ENCODE measurements around the gene GLUD1.
"Not testable (repeated sequence)": the region's sequence is repeated elsewhere in the genome, so short reads cannot be mapped to it uniquely, and the experiment has no call there.

GLUD1 gene

DNA sequence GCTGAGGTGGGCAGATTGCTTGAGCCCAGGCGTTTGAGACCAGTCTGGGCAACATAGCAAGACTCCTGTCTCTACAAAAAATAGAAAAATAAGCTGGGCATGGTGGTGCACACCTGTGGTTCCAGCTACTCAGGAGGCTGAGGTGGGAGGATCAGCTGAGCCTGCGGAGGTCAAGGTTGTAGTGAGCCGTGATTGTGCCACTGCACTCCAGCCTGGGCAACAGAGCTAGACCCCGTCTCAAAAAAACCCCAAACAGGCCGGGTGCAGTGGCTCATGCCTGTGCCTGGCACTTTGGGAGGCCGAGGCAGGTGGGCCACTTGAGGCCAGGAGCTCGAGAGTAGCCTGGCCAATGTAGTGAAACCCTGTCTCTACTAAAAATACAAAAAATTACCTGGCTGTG lies 51.1 kb downstream of the GLUD1 start:
- DNase-seq (ENCODE audit: low spot score): not testable (repeated sequence)

DNA sequence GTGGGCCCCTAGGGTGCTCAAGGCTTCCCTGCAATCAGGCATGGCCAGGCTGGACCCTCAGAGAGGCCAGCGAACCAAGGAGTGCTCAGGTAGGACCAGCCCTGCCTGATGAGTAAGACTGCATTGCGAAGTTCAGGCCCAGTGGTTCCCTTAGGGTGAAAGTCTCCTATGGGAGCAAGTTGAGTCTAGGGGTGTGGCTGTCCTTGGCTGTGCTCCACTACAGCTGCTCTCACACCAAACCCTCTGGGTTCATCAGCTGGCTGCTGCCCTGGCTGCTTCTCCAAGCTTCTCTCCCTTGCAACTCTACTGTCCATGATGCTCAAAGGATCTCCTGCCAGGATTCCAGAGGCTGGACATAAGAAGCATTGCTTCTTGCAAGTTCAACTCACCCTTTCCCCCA lies 55.9 kb downstream of the GLUD1 start:
- no peak for DNase-seq (ENCODE audit: low spot score)

DNA sequence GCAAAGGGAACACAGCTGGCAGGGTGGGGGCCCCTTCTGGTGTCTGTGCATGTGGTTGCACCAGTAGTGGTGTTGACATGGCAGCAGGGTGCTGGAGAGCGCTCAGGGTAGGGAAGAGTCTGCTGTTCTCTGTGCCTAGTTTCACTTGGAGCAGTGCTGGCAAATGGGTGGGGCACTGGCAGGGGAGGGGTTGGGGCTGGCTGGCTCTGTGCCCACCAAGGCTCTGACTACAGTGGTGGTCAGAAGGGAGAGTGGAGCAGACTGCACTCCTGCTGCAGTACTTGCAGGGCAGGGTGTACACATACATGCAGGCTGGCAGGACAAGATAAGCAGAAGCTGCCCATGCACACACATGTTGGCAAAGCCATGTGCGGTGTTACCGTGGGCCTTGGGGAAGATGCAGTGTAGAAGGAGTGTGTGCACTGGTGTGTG lies 56.3 kb downstream of the GLUD1 start:
- no peak for DNase-seq (ENCODE audit: low spot score)

DNA sequence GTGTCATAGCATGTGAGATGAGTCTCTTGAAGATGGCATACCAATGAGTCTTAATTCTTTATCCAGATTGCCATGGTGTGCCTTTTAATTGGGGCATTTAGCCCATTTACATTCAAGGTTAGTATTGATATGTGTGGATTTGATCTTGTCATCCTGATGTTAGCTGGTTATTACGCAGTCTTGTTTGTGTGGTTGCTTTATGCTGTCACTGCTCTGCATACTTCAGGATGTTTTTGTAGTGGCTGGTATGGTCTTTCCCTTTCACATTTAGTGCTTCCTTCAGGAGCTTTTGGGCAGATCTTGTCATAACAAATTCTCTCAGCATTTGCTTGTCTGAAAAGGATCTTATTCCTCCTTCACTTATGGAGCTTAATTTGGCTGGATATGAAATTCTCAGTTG lies 58.0 kb downstream of the GLUD1 start:
- no peak for DNase-seq (ENCODE audit: low spot score)

DNA sequence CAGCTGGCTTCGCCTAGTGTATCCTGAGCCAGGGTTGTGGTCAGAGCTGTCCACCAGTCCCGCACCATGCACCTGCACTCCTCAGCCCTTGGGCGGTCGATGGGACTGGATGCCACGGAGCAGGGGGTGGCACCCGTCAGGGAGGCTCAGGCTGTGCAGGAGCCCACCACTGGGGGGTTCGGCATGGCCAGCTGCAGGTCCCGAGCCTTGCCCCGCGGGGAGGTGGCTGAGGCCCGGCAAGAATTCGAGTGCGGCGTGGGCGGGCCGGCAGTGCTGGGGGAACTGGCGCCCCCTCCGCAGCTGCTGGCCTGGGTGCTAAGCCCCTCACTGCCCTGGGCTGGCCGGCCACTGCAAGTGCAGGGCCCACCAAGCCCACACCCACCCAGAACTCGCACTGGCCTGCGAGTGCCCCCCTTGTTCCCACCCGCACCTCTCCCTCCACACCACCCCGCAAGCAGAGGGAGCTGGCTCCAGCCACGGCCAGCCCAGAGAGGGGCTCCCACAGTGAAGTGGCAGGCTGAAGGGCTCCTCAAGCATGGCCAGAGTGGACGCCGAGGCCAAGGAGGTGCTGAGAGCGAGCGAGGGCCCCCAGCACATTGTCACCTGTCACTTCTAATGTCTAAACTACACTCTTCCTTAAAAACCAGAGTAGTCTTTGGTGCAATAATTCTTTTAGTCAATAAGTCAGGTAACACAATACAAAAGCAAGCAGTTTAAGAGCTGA lies 63.6 kb downstream of the GLUD1 start:
- DNase-seq (ENCODE audit: low spot score): no peak

DNA sequence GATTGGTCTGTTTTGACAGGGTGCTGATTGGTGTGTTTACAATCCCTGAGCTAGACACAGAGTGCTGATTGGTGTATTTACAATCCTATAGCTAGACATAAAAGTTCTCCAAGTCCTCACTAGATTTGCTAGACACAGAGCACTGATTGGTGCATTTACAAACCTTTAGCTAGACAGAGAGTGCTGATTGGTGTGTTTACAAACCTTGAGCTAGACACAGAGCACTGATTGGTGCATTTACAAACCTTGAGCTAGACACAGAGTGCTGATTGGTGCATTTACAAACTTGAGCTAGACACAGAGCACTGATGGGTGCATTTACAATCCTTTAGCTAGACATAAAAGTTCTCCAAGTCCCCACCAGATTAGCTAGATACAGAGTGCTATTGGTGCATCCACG lies 64.2 kb downstream of the GLUD1 start:
- not testable (repeated sequence) for DNase-seq (ENCODE audit: low spot score)

DNA sequence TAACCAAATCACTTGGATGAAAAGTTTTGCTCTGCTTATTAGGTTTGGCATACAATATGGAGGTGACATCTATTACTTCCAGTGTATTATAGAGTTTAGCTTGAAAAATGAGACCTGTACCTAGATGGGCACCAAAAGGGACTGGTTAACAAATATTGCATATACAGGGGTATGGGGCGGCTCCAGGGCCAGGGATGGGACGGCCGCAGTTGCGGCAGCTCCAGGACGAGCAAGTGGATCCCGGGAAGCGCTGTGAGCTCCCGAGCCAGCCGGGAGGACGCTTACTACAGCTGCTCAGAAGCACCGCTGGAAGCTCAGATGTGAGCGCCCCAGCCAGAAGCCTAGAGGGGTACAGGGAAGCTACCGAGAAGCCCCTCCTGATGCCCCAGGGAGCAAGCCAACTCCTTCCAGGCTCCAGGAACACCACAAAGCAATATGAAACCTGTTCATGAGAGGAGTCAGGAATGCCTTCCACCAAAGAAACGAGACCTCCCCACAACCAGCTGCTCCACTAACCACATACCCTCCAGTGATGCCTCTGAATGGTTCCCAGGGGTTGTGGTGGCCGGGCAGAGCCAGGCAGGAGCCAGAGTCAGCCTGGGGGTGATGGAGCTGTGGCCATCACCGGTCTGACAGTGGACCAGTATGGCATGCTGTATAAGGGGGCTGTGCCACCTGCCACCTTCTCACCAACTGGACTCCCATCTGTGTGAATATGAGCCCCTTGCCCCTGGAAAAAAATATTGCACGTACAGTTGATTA lies 67.7 kb downstream of the GLUD1 start:
- DNase-seq (ENCODE audit: low spot score): not testable (repeated sequence)

DNA sequence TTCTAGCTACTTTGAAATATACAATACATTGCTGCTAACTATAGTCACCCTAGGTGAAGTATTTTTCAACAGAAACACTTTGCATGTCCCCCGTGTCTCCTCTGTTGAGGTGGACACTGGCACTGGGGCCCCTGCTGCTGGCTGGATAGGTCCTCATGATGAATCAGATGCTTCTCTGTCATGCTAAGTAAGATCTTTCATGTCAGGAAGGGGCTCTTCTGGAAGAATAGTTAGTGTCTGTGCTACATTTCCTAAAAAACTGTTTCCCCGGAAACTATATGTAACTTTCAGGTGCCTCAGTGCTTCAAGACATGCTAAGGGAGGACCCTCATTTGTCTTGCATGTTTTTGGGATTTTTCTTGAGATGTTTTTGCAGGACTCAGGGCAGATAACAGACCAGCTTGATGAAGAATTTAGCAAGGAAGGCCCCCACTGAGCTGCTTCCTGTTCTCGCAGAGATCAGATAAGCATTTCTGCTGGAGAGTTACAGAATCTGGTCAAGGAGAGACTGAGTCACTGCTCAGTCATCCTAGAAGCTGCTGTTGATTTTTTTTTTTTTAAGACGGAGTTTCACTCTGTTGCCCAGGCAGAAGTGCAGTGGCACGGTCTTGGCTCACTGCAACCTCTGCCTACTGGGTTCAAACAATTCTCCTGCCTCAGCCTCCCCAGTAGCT lies 69.2 kb downstream of the GLUD1 start:
- peak; percentile 55 for DNase-seq (ENCODE audit: low spot score)

DNA sequence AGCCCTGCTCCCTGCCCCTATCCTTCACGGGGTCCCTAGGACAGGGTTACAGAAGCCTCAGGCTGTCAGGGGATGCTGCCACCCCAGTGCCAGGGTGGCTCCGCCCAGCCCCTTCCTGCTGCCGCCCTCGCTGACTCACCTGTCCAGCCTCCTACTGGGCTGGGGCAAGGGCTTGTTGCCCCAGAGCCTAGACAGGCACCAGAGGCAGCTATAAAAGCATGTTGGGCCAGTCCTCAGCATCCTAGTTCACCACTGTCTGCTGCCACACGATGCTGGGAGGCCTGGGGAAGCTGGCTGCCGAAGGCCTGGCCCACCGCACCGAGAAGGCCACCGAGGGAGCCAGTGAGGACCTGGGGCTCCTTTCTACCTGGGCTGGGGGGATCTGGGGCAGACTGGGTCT lies 74.6 kb downstream of the GLUD1 start, which contains the start of gene FAM25A:
TSS of gene FAM25A (plus strand) at position 239 of the 400 bp plus-strand sequence. CDS start at position 270, 31 bp downstream.
- not testable (repeated sequence) for DNase-seq (ENCODE audit: low spot score)

DNA sequence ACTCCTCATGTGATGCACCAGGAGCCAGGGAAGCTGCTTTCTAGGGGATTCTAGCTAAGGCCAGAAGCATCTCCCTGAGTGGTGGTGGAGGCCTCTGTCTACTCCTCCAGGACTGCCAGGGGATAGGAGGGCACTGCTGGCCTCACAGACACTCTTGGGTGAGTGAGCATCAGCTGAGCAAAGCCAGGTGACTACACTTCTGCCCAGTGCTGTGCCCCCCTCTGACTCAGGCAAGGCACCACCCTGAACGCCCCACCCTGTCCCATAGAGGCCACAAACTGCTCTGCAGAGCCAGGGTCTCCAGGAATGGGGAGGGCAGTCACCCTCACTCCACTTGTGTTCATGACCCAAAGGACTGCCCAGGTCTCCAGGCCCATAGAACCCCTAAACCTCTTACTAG lies 75.1 kb downstream of the GLUD1 start:
- DNase-seq (ENCODE audit: low spot score): not testable (repeated sequence)

DNA sequence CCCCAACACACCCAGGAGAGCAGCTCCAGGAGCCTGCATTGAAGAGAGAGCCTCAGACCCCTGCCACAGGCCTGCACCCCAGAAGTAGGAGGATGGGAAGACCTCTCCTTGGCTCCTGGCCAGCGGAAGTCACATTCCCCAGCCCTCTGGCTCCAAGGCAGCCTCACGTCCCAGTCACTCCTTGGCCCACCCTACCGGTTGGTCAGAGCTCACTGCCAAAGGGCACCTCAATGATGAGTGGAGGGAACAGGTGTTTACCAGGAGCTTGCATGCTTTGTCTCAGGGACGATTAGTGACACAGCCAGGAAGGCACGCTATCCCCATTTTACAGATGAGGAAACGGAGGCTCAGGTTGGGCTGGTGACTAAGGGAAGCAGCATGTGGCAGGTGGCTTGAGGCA lies 75.6 kb downstream of the GLUD1 start:
- DNase-seq (ENCODE audit: low spot score): not testable (repeated sequence)

DNA sequence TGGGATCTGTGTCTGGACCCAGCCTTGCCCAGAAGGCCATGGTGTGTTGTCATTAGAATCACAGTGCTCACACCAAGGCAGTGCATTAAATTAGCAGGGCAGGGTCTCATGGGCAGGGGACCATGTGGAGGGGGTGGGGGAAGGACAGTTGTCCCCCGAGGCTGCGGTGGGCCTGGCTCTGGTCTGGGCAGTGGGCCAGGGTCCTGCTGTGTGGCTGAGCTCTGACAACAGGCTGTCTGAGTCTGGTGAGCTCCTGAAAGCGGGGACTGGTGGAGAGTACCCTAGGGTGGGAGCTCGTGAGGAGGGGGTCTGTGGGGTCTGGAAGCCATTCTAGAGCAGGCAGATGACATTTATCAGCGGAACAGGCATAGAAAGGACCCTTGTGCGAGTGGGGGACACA lies 76.5 kb downstream of the GLUD1 start:
- DNase-seq (ENCODE audit: low spot score): not testable (repeated sequence)

DNA sequence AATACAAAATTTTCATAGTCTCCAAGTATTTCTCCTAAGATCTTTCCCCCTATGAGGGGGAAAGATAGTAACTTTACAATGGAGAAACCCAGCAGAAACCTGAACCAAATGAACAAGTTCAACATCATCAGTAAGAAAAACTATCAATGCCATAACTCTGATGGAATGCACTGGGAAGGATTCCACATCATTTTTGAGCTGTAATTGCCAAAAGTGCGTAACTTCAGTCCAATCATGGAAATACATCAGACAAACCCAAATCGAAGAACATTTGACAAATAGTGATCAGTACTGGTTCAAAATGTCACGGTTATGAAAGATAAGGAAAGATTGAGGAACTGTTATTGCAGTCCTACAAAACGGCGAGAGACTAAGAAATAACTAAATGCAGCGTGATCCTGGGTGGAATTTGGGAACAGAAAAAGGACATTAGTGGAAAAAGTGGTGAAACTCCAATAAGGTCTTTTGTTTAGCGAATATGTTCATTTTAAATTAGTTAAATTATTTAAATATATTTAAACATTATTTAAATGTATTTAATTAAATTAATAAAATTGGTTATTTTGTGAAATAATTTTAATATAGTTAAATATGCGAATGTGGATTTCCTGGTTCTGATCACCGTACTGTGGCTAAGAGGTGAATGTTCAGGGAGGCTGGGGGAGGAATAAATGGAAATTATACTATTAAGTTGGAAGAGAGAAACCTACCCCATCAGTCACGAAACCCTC lies 79.5 kb downstream of the GLUD1 start:
- DNase-seq (ENCODE audit: low spot score): not testable (repeated sequence)

DNA sequence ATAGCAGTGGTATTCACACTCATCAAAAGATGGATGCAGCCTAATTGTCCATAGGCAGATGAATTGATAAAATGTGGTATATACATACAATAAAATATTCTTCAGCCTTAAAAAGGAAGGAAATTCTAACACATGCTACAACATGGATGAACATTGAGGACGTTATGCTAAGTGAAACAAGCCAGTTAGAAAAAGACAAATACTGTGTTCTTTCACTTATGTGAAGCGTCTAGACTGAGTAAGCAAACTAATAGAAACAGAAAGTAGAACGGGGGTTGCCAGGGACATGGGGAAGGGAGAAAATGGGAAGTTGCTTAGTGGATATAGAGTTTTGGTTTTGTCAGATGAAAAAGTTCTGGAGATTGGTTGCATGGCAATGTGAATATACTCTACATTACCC lies 81.1 kb downstream of the GLUD1 start:
- DNase-seq (ENCODE audit: low spot score): not testable (repeated sequence)

DNA sequence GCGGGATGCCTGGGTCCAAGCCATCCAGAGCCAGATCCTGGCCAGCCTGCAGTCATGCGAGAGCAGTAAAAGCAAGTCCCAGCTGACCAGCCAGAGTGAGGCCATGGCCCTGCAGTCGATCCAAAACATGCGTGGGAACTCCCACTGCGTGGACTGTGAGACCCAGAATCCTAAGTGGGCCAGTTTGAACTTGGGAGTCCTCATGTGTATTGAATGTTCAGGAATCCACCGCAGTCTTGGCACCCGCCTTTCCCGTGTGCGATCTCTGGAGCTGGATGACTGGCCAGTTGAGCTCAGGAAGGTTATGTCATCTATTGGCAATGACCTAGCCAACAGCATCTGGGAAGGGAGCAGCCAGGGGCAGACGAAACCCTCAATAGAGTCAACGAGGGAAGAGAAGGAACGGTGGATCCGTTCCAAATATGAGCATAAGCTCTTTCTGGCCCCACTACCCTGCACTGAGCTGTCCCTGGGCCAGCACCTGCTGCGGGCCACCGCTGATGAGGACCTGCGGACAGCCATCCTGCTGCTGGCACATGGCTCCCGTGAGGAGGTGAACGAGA lies 85.4 kb downstream of the GLUD1 start:
- DNase-seq (ENCODE audit: low spot score): not testable (repeated sequence)

DNA sequence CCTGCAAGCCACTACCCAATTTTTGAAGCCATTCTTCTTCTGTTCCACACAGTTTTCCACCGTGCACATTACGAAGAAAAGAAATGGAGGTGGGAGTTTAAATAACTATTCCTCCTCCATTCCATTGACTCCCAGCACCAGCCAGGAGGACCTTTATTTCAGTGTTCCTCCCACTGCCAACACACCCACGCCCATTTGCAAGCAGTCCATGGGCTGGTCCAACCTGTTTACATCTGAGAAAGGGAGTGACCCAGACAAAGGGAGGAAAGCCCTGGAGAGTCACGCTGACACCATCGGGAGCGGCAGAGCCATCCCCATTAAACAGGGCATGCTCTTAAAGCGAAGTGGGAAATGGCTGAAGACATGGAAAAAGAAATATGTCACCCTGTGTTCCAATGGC lies 86.3 kb downstream of the GLUD1 start:
- DNase-seq (ENCODE audit: low spot score): peak; percentile 19

DNA sequence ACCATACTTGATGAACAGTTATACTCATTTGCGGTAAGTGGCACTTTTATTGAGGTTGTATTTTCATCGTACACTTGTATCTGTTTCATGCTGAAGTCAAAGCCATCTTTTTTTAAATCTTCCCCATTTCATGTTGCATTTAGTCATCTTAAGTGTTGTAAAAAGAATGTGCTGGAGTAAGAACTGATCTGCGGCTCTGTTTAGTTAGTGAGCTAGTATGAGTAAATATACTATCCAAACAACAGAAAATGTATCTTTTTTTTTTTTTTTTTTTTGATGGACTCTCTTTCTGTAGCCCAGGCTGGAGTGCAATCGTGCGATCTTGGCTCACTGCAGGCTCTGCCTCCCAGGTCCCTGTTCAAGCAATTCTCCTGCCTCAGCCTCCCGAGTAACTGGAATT lies 87.0 kb downstream of the GLUD1 start:
- not testable (repeated sequence) for DNase-seq (ENCODE audit: low spot score)

DNA sequence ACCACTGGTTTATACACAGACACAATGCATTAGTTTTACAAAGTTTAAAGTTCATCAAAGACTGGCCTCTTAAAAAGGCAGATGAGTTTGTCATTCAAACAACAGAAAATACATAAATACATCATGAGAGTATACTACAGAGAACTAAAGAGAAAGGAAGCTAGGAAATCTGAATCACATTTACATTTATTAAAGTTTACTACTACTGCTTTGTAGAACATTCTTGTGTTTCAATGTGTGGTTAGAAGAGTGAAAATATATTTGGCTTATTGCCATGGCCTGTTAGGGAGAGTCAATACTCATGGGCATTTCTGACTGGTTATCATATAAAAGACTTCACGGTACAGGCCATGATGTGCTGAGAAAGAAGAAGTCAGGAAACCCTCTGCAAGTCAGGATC lies 87.5 kb downstream of the GLUD1 start:
- not testable (repeated sequence) for DNase-seq (ENCODE audit: low spot score)

DNA sequence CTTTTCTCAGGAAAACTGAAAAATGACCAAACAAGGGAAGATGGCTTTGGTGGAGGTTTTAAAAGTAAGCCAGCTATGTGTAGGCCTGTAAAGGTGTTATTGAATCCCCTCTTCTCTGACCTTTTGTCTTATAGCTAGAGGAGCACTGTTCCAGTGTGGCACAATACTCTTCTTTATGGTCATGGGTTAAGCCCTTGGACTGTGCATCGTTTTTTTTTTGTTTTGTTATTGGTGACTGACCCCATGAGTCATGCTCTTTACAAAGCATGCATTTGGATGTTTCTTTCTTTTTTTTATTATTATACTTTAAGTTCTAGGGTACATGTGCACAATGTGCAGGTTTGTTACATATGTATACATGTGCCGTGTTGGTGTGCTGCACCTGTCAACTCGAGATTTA lies 94.2 kb downstream of the GLUD1 start:
- DNase-seq (ENCODE audit: low spot score): no peak

Data from LoVo (cell line).